Fibroblast of mammary gland (primary cell): ENCODE results near the gene SLC25A22.
A peak's percentile ranks its signal among the peaks of the same experiment; 100 is the strongest.

ENCODE experiments used
- DNase-seq: peaks from one replicate; pipeline ENCODE4 v3.0.0-alpha.2; 2010; ENCODE audit warnings: low read depth
- H3K4me3 ChIP-seq: 2 replicates; pipeline ENCODE4 v1.5.1; 2011; ENCODE audit warnings: low read depth, mild to moderate bottlenecking, low read length, moderate library complexity; ENCODE audit not compliant: control insufficient read depth
- TF ChIP-seq, protein P1 (sequence below): conservative IDR thresholded peaks from 2 replicates; pipeline ENCODE4 v1.5.1; 2011; ENCODE audit warnings: low read depth, low read length, inconsistent platforms; ENCODE audit not compliant: control insufficient read depth, insufficient read depth

Gene SLC25A22

DNA sequence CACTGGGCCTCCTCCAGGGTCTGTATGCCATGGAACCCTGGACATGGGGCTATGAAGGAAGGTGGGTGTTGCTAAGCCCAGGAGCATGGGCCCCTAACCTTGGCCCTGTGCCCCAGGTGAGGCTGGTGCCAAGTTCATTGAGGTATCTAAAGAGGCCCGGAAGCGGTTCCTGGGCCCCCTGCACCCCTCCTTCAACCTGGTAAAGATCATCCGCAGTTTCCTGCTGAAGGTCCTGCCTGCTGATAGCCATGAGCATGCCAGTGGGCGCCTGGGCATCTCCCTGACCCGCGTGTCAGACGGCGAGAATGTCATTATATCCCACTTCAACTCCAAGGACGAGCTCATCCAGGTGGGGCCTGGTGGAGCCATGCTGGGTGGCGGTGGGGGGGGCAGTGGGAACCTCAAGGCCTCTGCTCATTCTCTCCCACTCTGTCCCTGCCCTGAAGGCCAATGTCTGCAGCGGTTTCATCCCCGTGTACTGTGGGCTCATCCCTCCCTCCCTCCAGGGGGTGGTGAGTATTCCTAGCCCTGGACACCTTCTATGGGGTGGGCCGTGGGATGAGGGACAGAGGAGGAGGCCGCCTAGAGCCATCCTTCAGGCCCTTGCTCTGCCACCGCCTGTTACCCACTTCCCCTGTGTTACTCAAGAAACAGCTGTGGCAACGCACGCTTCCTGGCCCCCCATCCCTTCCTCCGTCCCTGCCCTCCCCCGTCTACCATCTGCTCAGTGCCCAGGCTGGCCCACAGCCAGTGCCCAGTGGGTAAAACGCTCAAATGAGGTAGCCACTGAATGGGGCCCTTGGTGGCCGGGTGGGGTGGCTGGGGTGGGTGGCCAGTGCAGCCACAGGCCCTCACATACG lies 23.7 kb upstream of the SLC25A22 start:
- no peak for DNase-seq
- TF ChIP-seq, protein P1, sequence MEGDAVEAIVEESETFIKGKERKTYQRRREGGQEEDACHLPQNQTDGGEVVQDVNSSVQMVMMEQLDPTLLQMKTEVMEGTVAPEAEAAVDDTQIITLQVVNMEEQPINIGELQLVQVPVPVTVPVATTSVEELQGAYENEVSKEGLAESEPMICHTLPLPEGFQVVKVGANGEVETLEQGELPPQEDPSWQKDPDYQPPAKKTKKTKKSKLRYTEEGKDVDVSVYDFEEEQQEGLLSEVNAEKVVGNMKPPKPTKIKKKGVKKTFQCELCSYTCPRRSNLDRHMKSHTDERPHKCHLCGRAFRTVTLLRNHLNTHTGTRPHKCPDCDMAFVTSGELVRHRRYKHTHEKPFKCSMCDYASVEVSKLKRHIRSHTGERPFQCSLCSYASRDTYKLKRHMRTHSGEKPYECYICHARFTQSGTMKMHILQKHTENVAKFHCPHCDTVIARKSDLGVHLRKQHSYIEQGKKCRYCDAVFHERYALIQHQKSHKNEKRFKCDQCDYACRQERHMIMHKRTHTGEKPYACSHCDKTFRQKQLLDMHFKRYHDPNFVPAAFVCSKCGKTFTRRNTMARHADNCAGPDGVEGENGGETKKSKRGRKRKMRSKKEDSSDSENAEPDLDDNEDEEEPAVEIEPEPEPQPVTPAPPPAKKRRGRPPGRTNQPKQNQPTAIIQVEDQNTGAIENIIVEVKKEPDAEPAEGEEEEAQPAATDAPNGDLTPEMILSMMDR, result no peak
- no peak overlapping the region for H3K4me3 ChIP-seq

DNA sequence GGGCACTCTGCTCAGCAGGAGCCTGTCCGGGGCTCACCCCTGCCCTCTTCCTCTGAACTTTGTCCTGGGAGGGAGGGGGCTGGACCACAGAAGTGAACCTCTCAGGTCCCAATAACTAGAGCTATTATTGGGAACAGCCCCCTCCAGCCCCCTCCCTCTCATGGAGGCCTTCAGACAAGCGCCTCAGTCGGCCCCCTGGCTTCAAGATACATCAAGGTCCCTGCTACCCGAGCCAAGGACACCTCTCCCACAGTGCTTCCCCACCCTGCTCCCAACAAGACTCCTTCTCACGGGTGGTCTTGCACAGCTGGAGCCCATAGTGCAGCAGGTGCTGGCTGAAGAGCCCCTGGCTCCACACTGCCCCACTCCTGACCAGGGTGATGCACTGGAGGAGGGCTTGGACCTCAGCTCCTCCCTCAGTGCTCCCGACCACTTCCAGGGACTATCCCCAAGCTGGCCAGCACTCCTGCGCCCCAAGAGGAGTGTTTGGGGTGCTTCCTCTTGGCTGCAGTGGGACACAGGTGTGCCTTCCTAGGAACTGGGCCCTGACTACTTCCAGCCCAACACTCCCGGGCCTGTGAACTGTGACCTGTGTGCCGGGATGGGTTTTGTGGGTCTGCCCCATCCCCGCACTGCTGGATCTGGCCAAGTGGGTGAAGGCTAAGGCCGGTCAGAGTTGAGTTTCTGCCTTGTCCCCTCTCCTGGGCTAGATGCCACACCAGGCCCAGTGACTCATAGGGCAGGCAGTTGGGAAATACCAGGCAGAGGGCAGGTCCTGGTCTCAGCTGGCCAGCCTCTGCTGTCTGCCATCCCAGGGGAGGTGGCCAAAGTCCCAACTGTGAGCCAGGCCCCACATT lies 22.8 kb upstream of the SLC25A22 start:
- TF ChIP-seq, protein P1, result no peak
- DNase-seq, result peak; percentile 68
- peak overlapping the region; percentile 65 for H3K4me3 ChIP-seq

DNA sequence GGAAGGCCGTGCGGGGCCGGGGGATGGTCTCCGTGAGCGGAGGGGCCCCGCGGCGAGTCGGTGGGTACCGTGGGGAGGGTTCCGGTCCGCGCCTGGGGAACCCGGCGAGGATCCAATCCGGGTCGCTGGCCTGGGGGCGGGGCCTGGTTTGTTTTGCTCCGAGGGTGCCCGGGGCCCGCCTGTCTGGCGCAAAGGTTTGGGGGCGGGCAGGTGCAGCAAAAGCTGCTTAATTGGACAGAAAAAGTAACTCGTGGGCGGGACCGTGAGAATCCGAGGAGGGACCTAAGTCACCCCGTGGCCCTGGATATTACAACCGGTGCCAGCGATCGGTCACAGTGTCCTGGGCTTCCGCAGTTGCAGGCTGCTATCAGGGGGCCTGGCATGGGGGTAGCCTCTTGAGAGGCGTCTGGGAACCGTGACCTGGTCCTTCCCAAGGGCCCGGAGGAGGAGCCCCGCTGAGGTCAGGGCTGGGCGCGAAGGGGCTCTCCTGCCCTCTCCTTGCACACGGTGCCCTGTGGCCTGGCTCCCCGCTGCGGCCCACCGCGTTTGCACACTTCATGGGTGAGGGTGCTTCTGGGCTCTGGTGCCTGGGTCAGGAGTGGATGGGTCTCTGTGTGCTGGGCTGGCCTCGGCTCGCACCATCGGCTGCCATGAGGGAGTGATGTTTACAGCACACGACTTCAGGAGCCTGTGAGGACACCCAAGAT lies 22.0 kb upstream of the SLC25A22 start:
- no peak for DNase-seq

DNA sequence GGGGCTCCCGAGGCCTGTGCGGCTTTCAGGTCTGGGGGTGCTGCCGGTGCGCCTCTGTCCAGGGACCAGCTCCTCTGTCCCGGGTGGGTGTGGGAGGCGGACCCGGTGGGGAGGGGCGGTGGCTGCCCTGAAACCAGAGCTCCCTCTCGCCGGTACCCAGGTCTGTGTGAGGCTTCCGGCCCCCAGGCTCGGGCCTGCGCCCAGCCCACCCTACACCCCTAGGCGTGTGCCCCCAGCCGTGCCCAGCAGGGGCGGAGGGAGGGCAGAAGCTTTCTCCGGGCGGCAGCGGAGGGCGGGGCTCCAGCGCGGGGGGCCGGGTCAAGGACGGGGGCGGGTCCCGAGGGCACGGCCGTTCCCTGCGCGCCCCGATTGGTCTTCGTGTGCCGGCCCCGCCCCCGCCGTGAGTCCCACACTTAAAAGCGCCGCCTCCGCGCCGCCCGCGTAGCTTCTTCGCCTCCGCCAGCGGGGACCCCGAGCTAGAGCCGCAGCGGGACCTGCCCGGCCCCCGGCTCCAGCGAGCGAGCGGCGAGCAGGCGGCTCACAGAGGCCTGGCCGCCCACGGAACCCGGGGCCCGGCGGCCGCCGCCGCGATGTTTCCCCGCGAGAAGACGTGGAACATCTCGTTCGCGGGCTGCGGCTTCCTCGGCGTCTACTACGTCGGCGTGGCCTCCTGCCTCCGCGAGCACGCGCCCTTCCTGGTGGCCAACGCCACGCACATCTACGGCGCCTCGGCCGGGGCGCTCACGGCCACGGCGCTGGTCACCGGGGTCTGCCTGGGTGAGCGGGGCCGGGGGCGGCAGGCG lies 21.2 kb upstream of the SLC25A22 start:
- TF ChIP-seq, protein P1, result no peak
- H3K4me3 ChIP-seq, result peak overlapping the region; percentile 65
- peak; percentile 71 for DNase-seq

More for the DNA sequence above, 22.0 kb upstream of the SLC25A22 start:
- peak overlapping the region; percentile 65 for H3K4me3 ChIP-seq
- TF ChIP-seq, protein P1, result no peak

DNA sequence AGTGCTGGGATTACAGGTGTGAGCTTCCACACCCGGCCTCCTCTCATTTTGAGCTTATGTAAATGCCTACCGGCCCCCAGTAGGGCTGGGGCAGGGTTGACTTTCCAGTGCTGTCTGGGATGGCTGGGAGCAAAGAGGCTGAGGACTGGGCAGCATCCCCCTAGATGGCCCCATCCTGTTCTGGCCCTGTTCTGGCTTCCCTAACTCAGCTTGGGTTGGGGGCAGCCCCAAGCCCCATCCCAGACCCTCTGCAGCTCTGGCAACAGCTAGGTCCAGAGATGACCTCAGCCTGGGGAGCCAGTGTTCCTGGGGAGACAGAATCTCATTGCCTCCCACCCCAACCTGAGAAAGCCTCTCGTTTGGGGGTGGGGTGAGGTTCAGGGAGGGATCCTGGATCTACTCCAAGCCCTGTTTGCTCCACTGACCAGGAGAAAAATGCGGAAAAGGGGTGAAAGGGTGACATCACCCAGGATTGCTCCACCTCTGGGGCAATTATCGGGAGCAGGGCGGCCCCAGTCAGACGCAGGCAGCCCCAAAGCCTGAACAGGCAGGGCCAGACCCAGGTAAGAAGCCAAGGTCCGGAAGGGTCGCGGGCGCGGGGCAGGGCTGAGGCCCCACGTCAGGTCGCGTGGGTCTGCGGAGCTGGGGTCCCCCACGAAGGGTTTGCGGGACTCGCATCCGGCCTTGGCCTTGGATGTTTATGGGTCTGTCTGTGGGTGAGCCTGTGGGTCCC lies 20.5 kb upstream of the SLC25A22 start, which contains the start of gene PNPLA2:
Gene PNPLA2, plus strand, starts transcription at position 519 of the 733 bp plus-strand sequence. CDS start 805 bp downstream, outside the sequence.
- peak within 1 kb of the TSS; percentile 65 for H3K4me3 ChIP-seq
- peak; percentile 69 for DNase-seq
- TF ChIP-seq, protein P1, result no peak
